Pancreas (tissue), 10 donors: Measurements from ENCODE around the gene TXLNB. TPM values are rescaled to one million over a fixed set of nuclear protein-coding genes. Genes with fewer than 3 reads are reported as not detected.
"Not testable (repeated sequence)": the region's sequence is repeated elsewhere in the genome, so short reads cannot be mapped to it uniquely, and the experiment has no call there.

Source experiments
- ATAC-seq, 4 donors: fragments of 200-7000 bp; cut with Tn5 transposase; one replicate each; pipeline versions ENCODE4 v1.8.0 to v1.9.1; 2020; ENCODE audit warnings: mild to moderate bottlenecking in 4 of 4, moderate library complexity in 4 of 4
- DNase-seq, 6 donors: peaks; one replicate each; pipeline ENCODE4 v3.0.0-alpha.2; 2020
- FAIRE-seq: peaks from 2 replicates; lab custom pipeline; 2012; peaks lifted over from hg19 to GRCh38; lab: Jason Lieb, UNC
- H3K27ac ChIP-seq, 4 donors: fragments of 200-600 bp; sonication (generic); 1 replicate in 3 of 4; 2 replicates in 1 of 4; pipeline versions ENCODE4 v1.5.0 to v1.8.0; 2020
- H3K27me3 ChIP-seq, 4 donors: fragments of 200-600 bp; one replicate each; pipeline ENCODE4 v1.8.0; 2021
- H3K36me3 ChIP-seq, 3 donors: fragments of 200-600 bp; sonication (generic) in 1 of 3; one replicate each; pipeline versions ENCODE4 v1.5.0 to v1.8.0; 2020 to 2021
- H3K4me1 ChIP-seq, 3 donors: fragments of 200-600 bp; one replicate each; pipeline ENCODE4 v1.8.0; 2021
- H3K4me3 ChIP-seq, 4 donors: fragments of 200-600 bp; sonication (generic) in 2 of 4; one replicate each; pipeline versions ENCODE4 v1.5.0 to v1.8.0; 2020 to 2021
- H3K9me3 ChIP-seq, 4 donors: fragments of 200-600 bp; one replicate each; pipeline ENCODE4 v1.8.0; 2021
- CTCF ChIP-seq, 4 donors: fragments of 200-600 bp; sonication (generic) in 3 of 4; IDR thresholded peaks; one replicate each; pipeline versions ENCODE4 v1.5.0 to v1.8.0; 2021; ENCODE audit warnings: antibody characterized with exemption in 4 of 4
- WGBS, 2 donors: extraction: QIAGEN DNeasy Blood & Tissue Kit; methylation state at CpG; one replicate each; pipeline ENCODE4 v1.1.7; 2013; 5-methylcytosine and 5-hydroxymethylcytosine counted together
- intact Hi-C, 3 donors: fragments of 100-400 bp; cut with DNase I; formaldehyde crosslinking; loops; one replicate each; pipeline versions ENCODE4 v1.11.1 to v1.14.2; 2022
- polyA plus RNA-seq, 2 donors: library from polyadenylated mRNA; stranded (reverse); fragments of 200-250 nt; gene quantifications; one replicate each; pipeline ENCODE4 v1.2.3, GENCODE V29; 2013
- total RNA-seq, 6 donors: library from RNA; stranded (reverse); fragmentation: NEBNext Ultra II Directional in 4 of 6; extraction: Animal tissue kit (Norgen Biotek cat#: 25700) in 4 of 6; gene quantifications; one replicate each; pipeline versions ENCODE4 v1.2.1 to v1.2.4, GENCODE V29; 2021 to 2023
- donor health status: healthy with polysubstance abuse.
- donor health status: DM: no; HTN: no; CAD: no; lungs with moderate emphysema.
- donor health status: DM: no; HTN: no; CAD: no.
- donor health status: control.
- donor health status: control.
- donor health status: Bipolar disorder and iron deficiency.
- donor health status: DM: yes; HTN: yes; CAD: no.
- donor health status: DM: no; HTN: no; CAD: no.
- donor health status: DM: no; HTN: no; CAD: no.
- donor health status: DM: yes; HTN: yes; CAD: no.

Gene TXLNB
- total and polyA plus RNA-seq, 8 donors: 0.03 to 0.47 (median 0.08) TPM; not detected in 1

- DNase-seq (no peak), FAIRE-seq (no peak), ATAC-seq (peak in 2 of 4 donors; percentile 28 to 45)
- intact Hi-C loops: no loop called here
- H3K36me3 ChIP-seq: no peaks in the 10 kb centered on the region
- TF ChIP-seq CTCF (IDR thresholded peaks at IDR 0.05): no peak
- H3K4me1 ChIP-seq: peaks cover 0 to 9% (median 0%) of the 10 kb centered on the region in 3 donors
- H3K9me3 ChIP-seq: no peaks in the 10 kb centered on the region
- 64 to 75% methylated on average over 2 of the region's 2 CpGs for WGBS, 2 donors
- no peak overlapping the region for H3K4me3 ChIP-seq
- H3K27me3 ChIP-seq: no peaks in the 10 kb centered on the region
- no peak overlapping the region for H3K27ac ChIP-seq
Observed at GRCh38 chr6:139295901-139296300, 4.1 kb upstream of the TXLNB start.

GRCh38 chr6:139294090-139294489 lies 2.3 kb upstream of the TXLNB start:
- 69 to 75% methylated on average over 2 of the region's 2 CpGs for WGBS, 2 donors

GRCh38 chr6:139293230-139293629 lies 1.4 kb upstream of the TXLNB start:
- H3K27ac ChIP-seq, intact Hi-C loops, ATAC-seq, H3K4me3 ChIP-seq, H3K27me3 ChIP-seq, H3K4me1 ChIP-seq, H3K36me3 ChIP-seq, FAIRE-seq, H3K9me3 ChIP-seq, DNase-seq: not testable (repeated sequence)
- 78 to 86% methylated on average over 10 of the region's 10 CpGs for WGBS, 2 donors

More at GRCh38 chr6:139294090-139294489, 2.3 kb upstream of the TXLNB start:
- intact Hi-C loops: no loop called here
- no peak for ATAC-seq
- H3K27ac ChIP-seq: no peak overlapping the region
- no peaks in the 10 kb centered on the region for H3K36me3 ChIP-seq
- TF ChIP-seq CTCF (IDR thresholded peaks at IDR 0.05): no peak
- FAIRE-seq: no peak
- DNase-seq: no peak
- H3K4me1 ChIP-seq: peaks cover 0 to 9% (median 0%) of the 10 kb centered on the region in 3 donors
- H3K27me3 ChIP-seq: no peaks in the 10 kb centered on the region
- H3K9me3 ChIP-seq: no peaks in the 10 kb centered on the region
- H3K4me3 ChIP-seq: no peak overlapping the region

GRCh38 chr6:139290787-139291311 lies 949 bp downstream of the TXLNB start:
- DNase-seq (no peak), ATAC-seq (peak in 3 of 4 donors; percentile 68 to 77 (median 75)), FAIRE-seq (no peak)
- H3K27me3 ChIP-seq: no peaks in the 10 kb centered on the region
- no peaks in the 10 kb centered on the region for H3K36me3 ChIP-seq
- H3K9me3 ChIP-seq: no peaks in the 10 kb centered on the region
- intact Hi-C loops: no loop called here
- no peak for TF ChIP-seq CTCF (IDR thresholded peaks at IDR 0.05)
- H3K4me3 ChIP-seq: no peak overlapping the region
- H3K27ac ChIP-seq: peak overlapping the region in 2 of 4 donors; percentile 65
- peaks cover 0 to 9% (median 0%) of the 10 kb centered on the region in 3 donors for H3K4me1 ChIP-seq
- 18 to 26% methylated on average over 5 of the region's 5 CpGs for WGBS, 2 donors

GRCh38 chr6:139289233-139289632 lies 2.6 kb downstream of the TXLNB start:
- Histone ChIP-seq H3K36me3 (no peaks in the 10 kb centered on the region), H3K27ac (no peak overlapping the region), H3K9me3 (no peaks in the 10 kb centered on the region), H3K27me3 (no peaks in the 10 kb centered on the region), H3K4me1 (peaks cover 0 to 9% (median 0%) of the 10 kb centered on the region in 3 donors), H3K4me3 (no peak overlapping the region)
- no peak for TF ChIP-seq CTCF (IDR thresholded peaks at IDR 0.05)
- no peak for DNase-seq
- WGBS, 2 donors: 76 to 77% methylated on average over 10 of the region's 10 CpGs
- intact Hi-C loops: no loop called here
- no peak for FAIRE-seq
- ATAC-seq: no peak
